Fibroblast of villous mesenchyme (primary cell): ENCODE results near the gene ADAMTS2. TPM values are rescaled to one million over a fixed set of nuclear protein-coding genes. Genes with fewer than 3 reads are reported as not detected.

Experiments used
- DNase-seq: peaks from one replicate; pipeline ENCODE4 v3.0.0-alpha.2; 2010; ENCODE audit warnings: low read depth
- H3K4me3 ChIP-seq: 2 replicates; pipeline ENCODE4 v1.5.1; 2011; ENCODE audit warnings: low read depth, mild to moderate bottlenecking, low read length
- total RNA-seq: library from RNA; depleted of rRNA; stranded (reverse); fragments of >200 nt; gene quantifications from 2 replicates; pipeline ENCODE4 v1.2.3, GENCODE V29; 2012
- TF ChIP-seq, protein P1 (sequence below): IDR thresholded peaks from 2 replicates; pipeline ENCODE4 v1.5.1; 2012; ENCODE audit warnings: low read depth, mild to moderate bottlenecking, low read length; ENCODE audit not compliant: insufficient read depth

Gene ADAMTS2
- total RNA-seq, 1 donor, result 30.2 TPM

DNA sequence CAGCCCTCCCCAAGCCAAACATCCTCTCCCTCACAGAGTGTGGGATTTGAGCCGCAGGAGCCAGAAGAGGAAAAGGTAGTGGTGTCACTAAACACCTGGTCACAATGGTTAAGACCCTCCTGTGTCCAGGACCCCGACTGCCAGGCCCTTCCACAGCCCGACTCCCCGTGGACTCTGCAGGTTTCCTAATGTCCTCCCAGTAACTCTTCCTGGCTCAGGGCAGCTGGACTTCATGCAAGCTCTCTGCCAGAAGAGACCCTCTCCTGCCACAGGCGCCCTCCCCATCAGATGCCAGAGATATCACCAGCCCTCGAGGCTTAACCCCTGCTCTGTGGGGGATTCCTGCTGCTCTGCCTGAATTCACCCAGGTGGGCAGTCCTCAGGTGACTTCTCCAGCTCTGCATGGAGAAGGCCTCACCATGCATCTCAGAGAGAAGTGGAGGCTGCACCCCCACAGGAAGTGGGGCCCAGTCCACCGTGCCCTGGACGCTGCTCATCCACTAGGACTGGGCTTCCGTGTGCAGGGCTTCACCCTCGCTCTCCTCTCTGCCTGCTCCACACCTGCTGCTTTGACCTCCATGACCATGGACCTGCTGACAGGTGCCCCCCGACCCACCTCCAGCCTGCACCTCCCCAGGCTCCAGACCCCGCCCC lies 111.2 kb downstream of the ADAMTS2 start:
- no peak overlapping the region for H3K4me3 ChIP-seq
- TF ChIP-seq, protein P1, sequence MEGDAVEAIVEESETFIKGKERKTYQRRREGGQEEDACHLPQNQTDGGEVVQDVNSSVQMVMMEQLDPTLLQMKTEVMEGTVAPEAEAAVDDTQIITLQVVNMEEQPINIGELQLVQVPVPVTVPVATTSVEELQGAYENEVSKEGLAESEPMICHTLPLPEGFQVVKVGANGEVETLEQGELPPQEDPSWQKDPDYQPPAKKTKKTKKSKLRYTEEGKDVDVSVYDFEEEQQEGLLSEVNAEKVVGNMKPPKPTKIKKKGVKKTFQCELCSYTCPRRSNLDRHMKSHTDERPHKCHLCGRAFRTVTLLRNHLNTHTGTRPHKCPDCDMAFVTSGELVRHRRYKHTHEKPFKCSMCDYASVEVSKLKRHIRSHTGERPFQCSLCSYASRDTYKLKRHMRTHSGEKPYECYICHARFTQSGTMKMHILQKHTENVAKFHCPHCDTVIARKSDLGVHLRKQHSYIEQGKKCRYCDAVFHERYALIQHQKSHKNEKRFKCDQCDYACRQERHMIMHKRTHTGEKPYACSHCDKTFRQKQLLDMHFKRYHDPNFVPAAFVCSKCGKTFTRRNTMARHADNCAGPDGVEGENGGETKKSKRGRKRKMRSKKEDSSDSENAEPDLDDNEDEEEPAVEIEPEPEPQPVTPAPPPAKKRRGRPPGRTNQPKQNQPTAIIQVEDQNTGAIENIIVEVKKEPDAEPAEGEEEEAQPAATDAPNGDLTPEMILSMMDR, result no peak
- DNase-seq, result no peak

GRCh38 chr5:179232091-179232735 lies 113.0 kb downstream of the ADAMTS2 start:
- TF ChIP-seq, protein P1, result no peak
- H3K4me3 ChIP-seq, result no peak overlapping the region
- no peak for DNase-seq

DNA sequence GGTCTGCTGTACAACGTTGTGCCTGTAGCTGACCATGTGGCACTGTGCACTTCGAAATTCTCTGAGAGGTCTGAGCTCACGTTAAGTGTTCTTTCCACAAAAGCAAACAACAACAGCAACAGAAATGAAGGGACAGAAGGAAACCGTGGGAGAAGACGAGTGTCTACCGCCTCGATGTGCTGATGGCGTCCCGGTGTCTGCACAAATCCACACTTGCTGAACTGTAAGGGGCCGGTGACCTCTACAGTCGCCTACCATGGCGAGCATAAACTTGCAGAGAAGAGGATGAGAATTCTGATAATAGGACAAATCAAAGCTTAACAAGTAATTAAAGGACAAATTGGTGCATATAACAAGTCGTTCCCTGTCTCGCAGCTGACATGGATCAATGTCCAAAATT lies 114.0 kb downstream of the ADAMTS2 start:
- TF ChIP-seq, protein P1, result no peak
- no peak for DNase-seq
- H3K4me3 ChIP-seq, result no peak overlapping the region

DNA sequence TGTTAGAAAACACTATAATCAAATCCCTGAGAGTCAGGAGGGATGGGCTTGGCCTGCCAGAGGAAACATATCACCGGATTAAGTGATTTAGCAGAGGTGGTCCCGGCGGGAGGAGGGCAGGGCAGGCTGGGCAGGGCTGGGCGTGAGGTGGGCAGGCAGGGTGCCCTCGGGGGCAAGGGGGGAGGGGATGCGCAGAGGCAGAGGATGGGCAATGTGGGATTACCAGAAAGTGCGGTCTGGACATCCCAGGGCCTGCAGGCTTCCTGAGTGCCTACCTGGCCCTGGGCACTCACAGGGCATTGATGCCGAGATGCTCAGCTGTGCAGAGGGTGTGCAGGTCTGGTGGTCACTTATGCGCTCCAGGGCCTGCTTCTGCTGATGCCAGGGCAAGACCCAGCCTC lies 115.2 kb downstream of the ADAMTS2 start:
- TF ChIP-seq, protein P1, result no peak
- no peak overlapping the region for H3K4me3 ChIP-seq
- DNase-seq, result no peak

DNA sequence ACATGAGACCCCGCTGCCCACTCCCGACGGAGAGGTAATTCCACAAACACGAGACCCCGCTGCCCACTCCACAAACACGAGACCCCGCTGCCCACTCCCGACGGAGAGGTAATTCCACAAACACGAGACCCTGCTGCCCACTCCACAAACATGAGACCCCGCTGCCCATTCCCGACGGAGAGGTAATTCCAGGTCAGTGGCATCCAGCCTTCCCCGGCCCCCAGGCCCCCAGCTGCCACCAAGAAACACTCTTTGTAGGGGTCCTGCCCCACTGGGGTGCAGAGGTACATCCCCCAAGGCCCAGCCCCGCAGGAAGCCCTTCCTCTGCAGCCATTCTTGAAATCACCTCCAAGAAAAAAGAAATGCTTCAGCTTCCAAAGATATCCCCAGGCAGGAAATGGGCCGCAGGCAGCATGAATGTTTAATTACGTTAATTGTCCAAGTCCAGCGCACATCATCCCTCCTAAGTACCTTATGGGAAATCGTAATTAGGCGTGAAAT lies 115.9 kb downstream of the ADAMTS2 start:
- TF ChIP-seq, protein P1, result no peak
- no peak for DNase-seq
- H3K4me3 ChIP-seq, result no peak overlapping the region

DNA sequence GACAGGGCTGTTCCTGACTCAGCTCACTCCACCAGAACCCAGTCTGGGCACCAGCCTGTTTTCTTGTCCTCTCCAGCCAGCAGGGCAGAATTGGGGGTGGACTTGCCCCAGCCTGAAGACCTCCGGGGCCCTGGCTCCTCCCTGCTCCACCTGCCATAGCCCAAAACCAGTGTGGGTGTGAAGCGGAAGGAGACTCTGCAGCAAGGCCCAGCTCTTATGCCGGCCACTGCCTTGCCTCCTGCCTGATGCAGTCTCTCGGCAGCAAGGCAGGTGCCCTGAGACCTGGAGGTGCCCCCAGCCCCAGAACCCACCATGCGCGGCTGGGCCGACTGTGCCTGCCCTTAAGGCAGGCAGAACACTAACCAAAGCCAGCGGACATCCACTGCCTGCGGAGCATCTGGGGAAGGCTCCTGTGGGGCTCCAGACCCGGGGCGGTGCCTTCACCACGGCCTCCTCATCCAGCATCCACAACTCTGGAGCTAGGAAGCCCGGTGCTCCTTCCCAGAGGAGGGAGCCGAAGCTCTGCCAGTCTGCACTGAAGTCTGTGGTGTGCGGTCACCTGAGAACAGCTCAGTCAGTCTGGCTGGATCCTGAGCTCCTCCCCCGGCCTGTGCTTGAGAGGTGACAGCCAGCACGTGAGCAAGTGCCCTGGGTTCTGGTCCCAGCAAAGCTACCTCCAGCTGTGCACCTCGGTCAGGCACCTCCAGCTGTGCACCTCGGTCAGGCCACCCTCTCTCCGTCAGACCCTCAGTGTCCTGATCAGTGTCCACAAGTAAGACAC lies 116.7 kb downstream of the ADAMTS2 start:
- no peak overlapping the region for H3K4me3 ChIP-seq
- no peak for DNase-seq
- TF ChIP-seq, protein P1, result no peak
